ENCODE results near the gene TRMT10B.

TRMT10B gene

DNA sequence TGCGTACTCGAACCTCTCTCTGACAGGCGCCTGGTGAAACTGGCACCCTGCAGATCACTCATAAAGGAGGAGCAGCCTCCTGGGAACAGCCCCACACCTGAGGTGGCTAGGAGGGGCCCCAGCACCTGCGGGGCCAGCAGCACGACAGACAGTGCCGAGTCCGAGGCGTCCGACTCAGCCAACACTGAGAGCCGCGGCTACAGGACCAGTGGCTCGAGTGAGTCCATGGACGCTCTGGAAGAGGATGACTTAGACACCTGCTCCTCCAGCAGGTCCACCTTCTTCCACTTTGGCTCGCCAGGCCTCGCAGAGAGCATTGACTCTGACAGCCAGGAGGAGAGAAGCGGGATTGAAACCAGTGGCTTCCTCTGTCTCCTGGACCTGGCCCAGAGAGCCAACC lies 13.5 kb upstream of the TRMT10B start:
- H3K36me3 ChIP-seq (ENCODE audit: control insufficient read depth, low read length), result no peaks in the 10 kb centered on the region
- no peaks in the 10 kb centered on the region for H3K4me1 ChIP-seq (ENCODE audit: control insufficient read depth, low read length)
- no peak overlapping the region for H3K27ac ChIP-seq (ENCODE audit: low read depth, low read length)
- H3K27me3 ChIP-seq (ENCODE audit: control insufficient read depth, low read length), result peaks cover 10% of the 10 kb centered on the region; the same call in 1 of the 2 replicates
- H3K9me3 ChIP-seq (ENCODE audit: control insufficient read depth, insufficient read depth, low read length), result no peaks in the 10 kb centered on the region
- H3K9me2 ChIP-seq (replicated peaks; ENCODE audit: control insufficient read depth, low read length), result no peaks in the 10 kb centered on the region
- TF ChIP-seq, protein P1, sequence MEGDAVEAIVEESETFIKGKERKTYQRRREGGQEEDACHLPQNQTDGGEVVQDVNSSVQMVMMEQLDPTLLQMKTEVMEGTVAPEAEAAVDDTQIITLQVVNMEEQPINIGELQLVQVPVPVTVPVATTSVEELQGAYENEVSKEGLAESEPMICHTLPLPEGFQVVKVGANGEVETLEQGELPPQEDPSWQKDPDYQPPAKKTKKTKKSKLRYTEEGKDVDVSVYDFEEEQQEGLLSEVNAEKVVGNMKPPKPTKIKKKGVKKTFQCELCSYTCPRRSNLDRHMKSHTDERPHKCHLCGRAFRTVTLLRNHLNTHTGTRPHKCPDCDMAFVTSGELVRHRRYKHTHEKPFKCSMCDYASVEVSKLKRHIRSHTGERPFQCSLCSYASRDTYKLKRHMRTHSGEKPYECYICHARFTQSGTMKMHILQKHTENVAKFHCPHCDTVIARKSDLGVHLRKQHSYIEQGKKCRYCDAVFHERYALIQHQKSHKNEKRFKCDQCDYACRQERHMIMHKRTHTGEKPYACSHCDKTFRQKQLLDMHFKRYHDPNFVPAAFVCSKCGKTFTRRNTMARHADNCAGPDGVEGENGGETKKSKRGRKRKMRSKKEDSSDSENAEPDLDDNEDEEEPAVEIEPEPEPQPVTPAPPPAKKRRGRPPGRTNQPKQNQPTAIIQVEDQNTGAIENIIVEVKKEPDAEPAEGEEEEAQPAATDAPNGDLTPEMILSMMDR (IDR thresholded peaks at IDR 0.05; ENCODE audit: low read depth, low read length, poor library complexity, severe bottlenecking), result no peak
- no peak for TF ChIP-seq EZH2phosphoT487 (IDR thresholded peaks at IDR 0.05; ENCODE audit: borderline replicate concordance, low read length)
- no peak overlapping the region for H3K4me3 ChIP-seq (ENCODE audit: low read length)
- no peaks in the 10 kb centered on the region for H4K20me1 ChIP-seq (ENCODE audit: control insufficient read depth, insufficient read depth, low read depth, low read length)
- H3K79me2 ChIP-seq (ENCODE audit: control insufficient read depth, low read length), result no peaks in the 10 kb centered on the region
- H3K4me2 ChIP-seq (ENCODE audit: low read length), result no peak overlapping the region
- H3F3A ChIP-seq (ENCODE audit: control insufficient read depth, insufficient read depth), result no peaks in the 10 kb centered on the region

DNA sequence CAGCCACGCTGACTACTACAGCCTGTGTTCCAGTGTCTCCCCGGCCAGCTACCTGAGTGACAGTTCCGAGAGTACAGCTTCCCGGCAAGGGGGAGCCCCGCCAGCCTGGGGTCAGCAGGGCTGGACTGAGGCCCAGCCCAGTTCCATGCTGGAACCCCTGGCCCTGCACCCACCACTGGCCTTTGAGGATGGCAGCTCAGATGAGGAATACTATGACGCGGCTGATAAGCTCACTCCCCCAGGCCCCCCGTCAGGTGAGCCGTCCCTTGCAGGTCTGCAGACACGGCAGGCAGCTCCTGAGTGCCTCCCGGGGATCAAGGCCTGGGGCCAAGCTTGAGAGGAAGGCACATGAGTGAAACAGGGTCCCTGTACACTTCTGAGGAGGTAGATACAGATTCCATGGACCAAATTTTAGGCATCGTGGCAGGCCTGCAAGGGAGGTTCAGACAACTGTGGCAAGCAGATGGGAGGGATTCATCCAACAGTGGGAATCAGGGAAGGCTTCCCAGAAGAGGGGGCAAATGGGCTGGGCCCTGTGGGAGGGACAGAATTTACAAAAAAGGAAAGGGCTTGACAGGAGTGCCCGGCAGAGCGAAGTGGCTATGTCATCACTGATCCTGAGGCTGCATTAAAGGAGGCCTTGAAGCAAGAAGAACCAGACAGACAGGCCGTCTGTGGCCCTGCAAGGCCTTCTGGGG lies 12.8 kb upstream of the TRMT10B start:
- Histone ChIP-seq H3F3A (ENCODE audit: control insufficient read depth, insufficient read depth) (no peaks in the 10 kb centered on the region), H3K9me3 (ENCODE audit: control insufficient read depth, insufficient read depth, low read length) (no peaks in the 10 kb centered on the region), H3K36me3 (ENCODE audit: control insufficient read depth, low read length) (no peaks in the 10 kb centered on the region), H4K20me1 (ENCODE audit: control insufficient read depth, insufficient read depth, low read depth, low read length) (no peaks in the 10 kb centered on the region), H3K9me2 (replicated peaks; ENCODE audit: control insufficient read depth, low read length) (no peaks in the 10 kb centered on the region), H3K4me2 (ENCODE audit: low read length) (no peak overlapping the region), H3K79me2 (ENCODE audit: control insufficient read depth, low read length) (no peaks in the 10 kb centered on the region), H3K4me1 (ENCODE audit: control insufficient read depth, low read length) (no peaks in the 10 kb centered on the region), H3K4me3 (ENCODE audit: low read length) (no peak overlapping the region), H3K27ac (ENCODE audit: low read depth, low read length) (no peak overlapping the region), H3K27me3 (ENCODE audit: control insufficient read depth, low read length) (peaks cover 7% of the 10 kb centered on the region; the same call in 1 of the 2 replicates)
- TF ChIP-seq, protein P1 (IDR thresholded peaks at IDR 0.05; ENCODE audit: low read depth, low read length, poor library complexity, severe bottlenecking), result no peak
- no peak for TF ChIP-seq EZH2phosphoT487 (IDR thresholded peaks at IDR 0.05; ENCODE audit: borderline replicate concordance, low read length)

DNA sequence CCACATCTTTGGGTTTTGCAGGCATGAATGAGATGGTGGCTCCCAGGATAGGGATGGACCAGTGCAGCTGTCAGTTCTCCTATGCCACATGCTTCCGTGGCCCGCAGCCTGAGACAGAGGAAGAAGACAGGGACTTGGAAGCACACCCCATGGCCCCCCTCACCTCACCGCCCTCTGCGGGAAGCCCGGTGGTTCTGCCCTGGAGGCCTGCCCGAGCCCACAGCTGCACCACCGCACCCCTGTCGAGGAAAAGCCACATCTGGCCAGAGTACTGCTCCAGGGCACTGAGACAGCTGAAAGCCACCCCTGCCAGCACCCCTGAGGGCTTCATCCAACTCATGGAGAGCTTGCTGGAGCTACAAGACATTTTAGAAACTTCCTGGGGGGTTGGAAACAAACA lies 7.6 kb upstream of the TRMT10B start:
- no peaks in the 10 kb centered on the region for H3K79me2 ChIP-seq (ENCODE audit: control insufficient read depth, low read length)
- H3K9me3 ChIP-seq (ENCODE audit: control insufficient read depth, insufficient read depth, low read length), result no peaks in the 10 kb centered on the region
- peaks cover 4% of the 10 kb centered on the region; the same call in 1 of the 2 replicates for H3K27me3 ChIP-seq (ENCODE audit: control insufficient read depth, low read length)
- H3F3A ChIP-seq (ENCODE audit: control insufficient read depth, insufficient read depth), result no peaks in the 10 kb centered on the region
- H3K4me2 ChIP-seq (ENCODE audit: low read length), result no peak overlapping the region
- H3K4me1 ChIP-seq (ENCODE audit: control insufficient read depth, low read length), result no peaks in the 10 kb centered on the region
- H4K20me1 ChIP-seq (ENCODE audit: control insufficient read depth, insufficient read depth, low read depth, low read length), result no peaks in the 10 kb centered on the region
- H3K36me3 ChIP-seq (ENCODE audit: control insufficient read depth, low read length), result no peaks in the 10 kb centered on the region
- no peak for TF ChIP-seq EZH2phosphoT487 (IDR thresholded peaks at IDR 0.05; ENCODE audit: borderline replicate concordance, low read length)
- no peak overlapping the region for H3K4me3 ChIP-seq (ENCODE audit: low read length)
- H3K9me2 ChIP-seq (replicated peaks; ENCODE audit: control insufficient read depth, low read length), result no peaks in the 10 kb centered on the region
- H3K27ac ChIP-seq (ENCODE audit: low read depth, low read length), result no peak overlapping the region

DNA sequence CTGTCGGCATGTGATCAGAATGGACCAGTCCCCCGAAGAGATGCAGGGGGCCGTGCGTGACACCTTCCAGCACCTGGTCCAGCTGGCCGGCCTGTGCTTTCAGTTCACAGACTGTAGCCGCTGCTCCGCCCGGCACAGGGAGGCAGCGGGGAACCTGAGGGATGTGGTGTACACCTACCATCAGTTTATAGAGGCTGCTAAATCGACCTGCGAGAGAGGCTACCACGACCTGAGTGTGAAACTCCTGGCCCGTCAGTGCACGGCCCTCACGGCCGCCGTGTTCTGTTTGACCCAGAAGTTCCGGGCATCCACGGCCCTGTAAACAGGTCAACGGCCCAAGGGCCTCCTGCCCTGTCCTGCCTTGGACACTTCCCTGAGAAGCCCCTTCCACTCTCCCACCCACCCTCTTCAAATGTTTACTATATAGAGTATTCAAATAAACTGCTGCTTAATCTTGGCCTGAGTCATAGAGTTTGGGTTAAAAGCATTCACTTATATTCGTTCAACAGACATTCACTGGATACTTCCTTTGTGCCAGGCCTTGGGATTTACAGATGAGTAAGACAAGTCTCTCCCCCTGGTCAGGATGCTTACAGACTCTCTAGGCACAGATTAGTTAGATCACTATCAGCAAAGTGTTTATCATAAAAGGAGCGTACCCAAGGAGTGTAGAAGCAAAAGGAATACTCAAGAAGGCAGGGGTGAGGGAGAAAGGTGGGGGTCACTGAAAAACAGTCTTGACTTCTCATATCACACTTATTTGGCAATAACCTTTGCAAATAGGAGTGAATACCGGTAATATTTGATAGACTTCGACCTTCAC lies 6.9 kb upstream of the TRMT10B start:
- no peak for TF ChIP-seq EZH2phosphoT487 (IDR thresholded peaks at IDR 0.05; ENCODE audit: borderline replicate concordance, low read length)
- TF ChIP-seq, protein P1 (IDR thresholded peaks at IDR 0.05; ENCODE audit: low read depth, low read length, poor library complexity, severe bottlenecking), result no peak
- Histone ChIP-seq H3F3A (ENCODE audit: control insufficient read depth, insufficient read depth) (no peaks in the 10 kb centered on the region), H3K9me3 (ENCODE audit: control insufficient read depth, insufficient read depth, low read length) (no peaks in the 10 kb centered on the region), H3K27me3 (ENCODE audit: control insufficient read depth, low read length) (peaks cover 4% of the 10 kb centered on the region; the same call in 1 of the 2 replicates), H3K4me3 (ENCODE audit: low read length) (no peak overlapping the region), H4K20me1 (ENCODE audit: control insufficient read depth, insufficient read depth, low read depth, low read length) (no peaks in the 10 kb centered on the region), H3K4me2 (ENCODE audit: low read length) (no peak overlapping the region), H3K79me2 (ENCODE audit: control insufficient read depth, low read length) (no peaks in the 10 kb centered on the region), H3K27ac (ENCODE audit: low read depth, low read length) (no peak overlapping the region), H3K36me3 (ENCODE audit: control insufficient read depth, low read length) (no peaks in the 10 kb centered on the region), H3K4me1 (ENCODE audit: control insufficient read depth, low read length) (no peaks in the 10 kb centered on the region), H3K9me2 (replicated peaks; ENCODE audit: control insufficient read depth, low read length) (no peaks in the 10 kb centered on the region)
